Activated CD4-positive, alpha-beta T cell treated with anti-CD3 and anti-CD28 coated beads, Interleukin-2, amount 10 ng/mL, durations not matched to agents 7 days and 5 days (primary cell): ENCODE results near the gene KPNA6. TPM values are rescaled to one million over a fixed set of nuclear protein-coding genes. Genes with fewer than 3 reads are reported as not detected.
A peak's percentile ranks its signal among the peaks of the same experiment; 100 is the strongest.

Source experiments
- CTCF ChIA-PET: fragments of 350-600 bp; sonication (Branson Sonifier 250); formaldehyde crosslinking; loops from one replicate; lab custom pipeline; 2021; ENCODE audit warnings: antibody characterized with exemption; lab: Charles Lee
- POLR2A ChIA-PET: fragments of 350-600 bp; sonication (Branson Sonifier 250); formaldehyde crosslinking; loops from one replicate; lab custom pipeline; 2021; ENCODE audit warnings: antibody characterized with exemption; lab: Charles Lee
- DNase-seq: peaks from one replicate; pipeline ENCODE4 v3.0.0-alpha.2; 2020
- H3K27ac Mint-ChIP-seq: one replicate; pipeline ENCODE4 v1.8.0; 2021; ENCODE audit warnings: mild to moderate bottlenecking, moderate library complexity, mixed read lengths
- H3K27me3 Mint-ChIP-seq: one replicate; pipeline ENCODE4 v1.8.0; 2021; ENCODE audit warnings: mixed read lengths
- H3K36me3 Mint-ChIP-seq: one replicate; pipeline ENCODE4 v1.8.0; 2021; ENCODE audit warnings: low read depth, mixed read lengths
- H3K4me1 Mint-ChIP-seq: one replicate; pipeline ENCODE4 v1.8.0; 2021; ENCODE audit warnings: mixed read lengths
- H3K4me3 Mint-ChIP-seq: one replicate; pipeline ENCODE4 v1.8.0; 2021; ENCODE audit warnings: mild to moderate bottlenecking, moderate library complexity, mixed read lengths
- H3K9me3 Mint-ChIP-seq: one replicate; pipeline ENCODE4 v1.8.0; 2021; ENCODE audit warnings: mixed read lengths
- total RNA-seq, 2 experiments: library from RNA; stranded (reverse); gene quantifications; one replicate each; pipeline ENCODE4 v1.2.3, GENCODE V29; 2021

The KPNA6 gene
- total RNA-seq, 2 experiments from 2014 or later: 64.8 to 64.9 TPM

DNA sequence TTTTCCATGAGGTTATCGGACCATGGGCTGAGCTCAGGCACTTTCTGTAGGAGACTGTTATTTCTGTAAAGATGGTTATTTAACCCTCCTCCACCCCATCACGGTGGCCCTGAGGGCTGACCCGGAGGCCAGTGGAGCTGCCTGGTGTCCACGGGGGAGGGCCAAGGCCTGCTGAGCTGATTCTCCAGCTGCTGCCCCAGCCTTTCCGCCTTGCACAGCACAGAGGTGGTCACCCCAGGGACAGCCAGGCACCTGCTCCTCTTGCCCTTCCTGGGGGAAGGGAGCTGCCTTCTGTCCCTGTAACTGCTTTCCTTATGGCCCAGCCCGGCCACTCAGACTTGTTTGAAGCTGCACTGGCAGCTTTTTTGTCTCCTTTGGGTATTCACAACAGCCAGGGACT, 90.0 kb downstream of the KPNA6 start:
- CTCF ChIA-PET: interaction anchor here (0.6 to 2.5 kb wide), 7 partner anchors 10 to 162 kb away, joined by 3 to 12 read pairs (median 9); partner anchors contain the start of genes FAM167B and TXLNA
- Mint-ChIP-seq H3K27ac (no peak overlapping the region), H3K4me1 (peaks cover 86% of the 10 kb centered on the region), H3K9me3 (no peaks in the 10 kb centered on the region), H3K27me3 (no peaks in the 10 kb centered on the region), H3K4me3 (no peak overlapping the region), H3K36me3 (peaks cover 61% of the 10 kb centered on the region)
- DNase-seq: no peak
- POLR2A ChIA-PET: interaction anchor here (0.6 kb wide), 3 partner anchors 15 to 200 kb away, joined by 3 to 5 read pairs (median 5); no protein-coding TSS in a partner anchor

DNA sequence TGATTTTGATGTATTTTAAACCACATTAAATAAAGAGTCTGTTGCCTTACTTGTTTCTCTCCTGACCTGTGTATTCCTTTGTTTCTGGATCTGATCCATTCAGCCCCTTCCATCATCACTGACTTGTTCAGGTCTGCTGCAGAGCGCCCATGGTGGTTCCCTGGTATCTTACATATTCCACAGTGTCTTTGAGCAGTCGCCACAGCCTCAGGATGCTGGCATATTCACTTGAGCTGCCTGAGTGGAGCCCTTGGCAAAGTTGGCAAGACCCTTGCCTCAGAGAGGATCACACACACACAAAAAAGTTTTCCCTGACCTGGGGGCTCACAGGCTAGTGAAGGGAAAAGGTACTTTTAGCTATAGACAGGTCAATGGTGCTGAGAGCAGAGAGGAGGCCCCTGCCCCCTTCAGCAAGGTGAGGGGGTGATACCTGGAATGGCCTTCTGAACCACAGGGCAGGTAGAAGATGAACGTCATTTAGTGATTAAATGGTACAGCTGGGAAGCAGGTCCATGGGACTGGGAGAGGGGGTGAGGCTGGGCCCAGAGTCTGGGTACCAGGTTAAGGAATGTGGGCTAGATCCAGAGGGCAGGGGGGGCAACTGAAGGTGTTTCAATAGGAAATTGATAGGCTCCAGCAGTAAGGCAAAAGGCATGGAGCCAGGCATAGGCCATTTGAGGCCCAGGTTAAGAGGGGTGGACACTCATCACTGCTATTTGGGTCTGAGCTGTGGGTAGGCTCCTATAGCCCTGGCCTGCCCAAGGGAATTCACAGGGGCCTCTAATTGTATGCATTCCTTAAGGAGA, 90.6 kb downstream of the KPNA6 start:
- Mint-ChIP-seq H3K36me3 (peaks cover 57% of the 10 kb centered on the region), H3K27me3 (no peaks in the 10 kb centered on the region), H3K27ac (peak overlapping the region; percentile 7), H3K9me3 (no peaks in the 10 kb centered on the region), H3K4me3 (no peak overlapping the region), H3K4me1 (peaks cover 83% of the 10 kb centered on the region)
- ChIA-PET CTCF (interaction anchor here (1.0 to 2.5 kb wide), 5 partner anchors 14 to 50 kb away, joined by 3 to 12 read pairs (median 9); partner anchors contain the start of genes FAM167B and TXLNA), POLR2A (interaction anchor here (0.6 kb wide), 1 partner anchor 96 kb away, joined by 3 read pairs; no protein-coding TSS in a partner anchor)
- no peak for DNase-seq

DNA sequence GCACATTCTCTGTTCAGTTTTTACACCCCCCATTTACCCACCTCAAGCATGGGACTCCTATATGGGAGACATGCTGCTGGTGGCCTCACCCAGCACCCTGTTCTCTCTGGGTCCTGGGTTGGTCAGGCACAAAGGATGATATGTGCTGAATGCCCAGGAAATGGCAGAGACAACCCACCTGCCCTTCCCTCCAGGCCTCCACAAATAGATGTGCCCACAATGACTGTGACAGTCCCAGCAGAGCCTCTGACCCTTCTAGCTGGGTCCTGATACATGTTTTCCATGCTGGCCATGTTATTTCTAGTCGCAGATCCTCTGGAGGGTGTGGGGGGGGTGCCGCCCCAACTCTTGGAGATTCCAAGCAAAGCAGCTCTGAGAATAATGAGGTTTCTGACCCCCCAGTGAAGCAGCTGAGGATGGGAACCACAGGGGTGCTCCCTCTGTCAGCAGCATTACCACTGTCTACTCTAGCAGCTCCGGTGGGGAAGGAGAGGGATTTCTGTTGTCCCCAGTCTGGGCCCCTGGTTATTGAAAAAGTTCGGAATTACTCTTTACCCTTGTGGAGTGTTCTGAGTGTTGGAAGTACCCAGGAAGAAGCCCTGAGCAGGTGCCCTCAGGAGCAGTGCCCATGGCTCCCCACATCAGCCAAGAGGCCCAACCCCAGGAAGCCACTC, 91.3 kb downstream of the KPNA6 start:
- Mint-ChIP-seq H3K4me1 (peaks cover 81% of the 10 kb centered on the region), H3K9me3 (no peaks in the 10 kb centered on the region), H3K27me3 (no peaks in the 10 kb centered on the region), H3K36me3 (peaks cover 55% of the 10 kb centered on the region), H3K4me3 (no peak overlapping the region), H3K27ac (peak overlapping the region; percentile 88)
- ChIA-PET CTCF (interaction anchor here (0.6 to 2.2 kb wide), 5 partner anchors 10 to 153 kb away, joined by 3 to 9 read pairs (median 5); no protein-coding TSS in a partner anchor), POLR2A (no interaction called here)
- DNase-seq: no peak

DNA sequence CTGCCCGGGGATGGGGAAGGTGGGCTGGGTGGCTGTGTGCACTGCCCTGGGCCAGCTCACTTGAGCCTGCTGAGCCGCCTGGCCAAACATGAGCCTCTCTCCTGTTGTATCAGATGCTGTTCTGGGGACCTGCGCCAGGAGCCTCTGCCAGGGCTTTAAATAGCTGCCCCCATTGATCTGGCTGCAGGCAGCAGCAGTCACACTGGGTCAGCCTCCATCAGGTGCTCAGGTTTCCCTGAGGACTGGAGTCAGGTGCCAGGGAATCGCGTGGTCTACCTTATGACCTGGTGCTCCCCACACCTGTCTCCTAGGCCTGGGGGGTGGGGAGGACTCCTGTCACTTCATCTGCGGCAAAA, 91.8 kb downstream of the KPNA6 start:
- H3K27ac Mint-ChIP-seq: peak overlapping the region; percentile 88
- peak overlapping the region; percentile 81 for H3K4me3 Mint-ChIP-seq
- no peaks in the 10 kb centered on the region for H3K9me3 Mint-ChIP-seq
- peaks cover 79% of the 10 kb centered on the region for H3K4me1 Mint-ChIP-seq
- ChIA-PET POLR2A (interaction anchor here (0.8 kb wide), 1 partner anchor 16 kb away, joined by 3 read pairs; no protein-coding TSS in a partner anchor), CTCF (interaction anchor here (0.6 to 2.2 kb wide), 4 partner anchors 10 to 153 kb away, joined by 3 to 6 read pairs (median 4); no protein-coding TSS in a partner anchor)
- DNase-seq: no peak
- H3K36me3 Mint-ChIP-seq: peaks cover 50% of the 10 kb centered on the region
- no peaks in the 10 kb centered on the region for H3K27me3 Mint-ChIP-seq

DNA sequence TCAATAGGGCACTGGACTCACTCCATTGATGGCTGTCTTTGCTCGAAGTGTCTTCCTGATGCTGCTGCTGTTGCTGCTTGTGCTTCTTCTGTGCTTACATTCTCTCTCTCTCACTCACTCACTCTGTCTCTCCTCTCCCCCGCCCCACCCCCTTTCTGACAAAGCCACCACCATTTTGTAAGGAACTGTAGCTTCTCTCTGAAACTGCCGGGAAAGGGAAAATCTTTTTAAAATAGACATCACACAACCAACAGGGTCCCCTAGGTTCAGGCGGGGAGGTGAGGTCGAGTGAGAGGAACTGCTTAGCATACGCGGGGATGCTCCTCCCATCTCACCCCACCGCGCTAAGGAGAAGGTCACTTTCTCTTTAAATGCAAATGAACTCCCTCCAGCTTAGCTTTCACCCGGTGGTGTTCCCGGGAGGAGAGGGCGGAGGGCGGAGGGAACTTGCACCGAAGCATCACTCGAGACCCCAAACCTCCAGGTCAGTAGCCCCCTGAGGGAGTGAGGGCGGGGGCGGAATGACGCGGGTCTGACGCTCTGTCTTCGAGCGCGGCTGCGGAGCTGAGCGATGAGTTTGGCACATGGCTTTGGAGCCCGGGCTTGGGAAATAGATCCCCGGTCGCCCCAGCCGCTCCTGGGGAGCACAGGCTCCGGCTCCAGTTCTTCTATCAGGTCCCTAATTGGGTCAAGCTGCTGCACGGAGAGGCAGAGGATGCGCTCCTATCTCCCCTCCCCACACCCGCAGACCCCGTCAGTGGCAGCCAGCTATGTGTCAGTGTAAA, 92.6 kb downstream of the KPNA6 start, which contains the start of gene CCDC28B:
CCDC28B (plus strand) TSS at position 370 of the 785 bp plus-strand sequence. CDS start 1,341 bp downstream, outside the sequence.
- peak within 1 kb of the TSS; percentile 81 for H3K4me3 Mint-ChIP-seq
- H3K27me3 Mint-ChIP-seq: no peaks in the 10 kb centered on the region
- ChIA-PET POLR2A (interaction anchor here (0.6 to 0.8 kb wide), 2 partner anchors 15 to 939 kb away, joined by 3 read pairs; no protein-coding TSS in a partner anchor), CTCF (interaction anchor here (0.7 to 2.2 kb wide), 7 partner anchors 9 to 91 kb away, joined by 3 to 11 read pairs (median 4); partner anchors contain the start of gene TXLNA)
- H3K4me1 Mint-ChIP-seq: peaks cover 76% of the 10 kb centered on the region
- peaks cover 43% of the 10 kb centered on the region for H3K36me3 Mint-ChIP-seq
- peak; percentile 69 for DNase-seq
- H3K9me3 Mint-ChIP-seq: no peaks in the 10 kb centered on the region
- H3K27ac Mint-ChIP-seq: peak within 1 kb of the TSS; percentile 88

DNA sequence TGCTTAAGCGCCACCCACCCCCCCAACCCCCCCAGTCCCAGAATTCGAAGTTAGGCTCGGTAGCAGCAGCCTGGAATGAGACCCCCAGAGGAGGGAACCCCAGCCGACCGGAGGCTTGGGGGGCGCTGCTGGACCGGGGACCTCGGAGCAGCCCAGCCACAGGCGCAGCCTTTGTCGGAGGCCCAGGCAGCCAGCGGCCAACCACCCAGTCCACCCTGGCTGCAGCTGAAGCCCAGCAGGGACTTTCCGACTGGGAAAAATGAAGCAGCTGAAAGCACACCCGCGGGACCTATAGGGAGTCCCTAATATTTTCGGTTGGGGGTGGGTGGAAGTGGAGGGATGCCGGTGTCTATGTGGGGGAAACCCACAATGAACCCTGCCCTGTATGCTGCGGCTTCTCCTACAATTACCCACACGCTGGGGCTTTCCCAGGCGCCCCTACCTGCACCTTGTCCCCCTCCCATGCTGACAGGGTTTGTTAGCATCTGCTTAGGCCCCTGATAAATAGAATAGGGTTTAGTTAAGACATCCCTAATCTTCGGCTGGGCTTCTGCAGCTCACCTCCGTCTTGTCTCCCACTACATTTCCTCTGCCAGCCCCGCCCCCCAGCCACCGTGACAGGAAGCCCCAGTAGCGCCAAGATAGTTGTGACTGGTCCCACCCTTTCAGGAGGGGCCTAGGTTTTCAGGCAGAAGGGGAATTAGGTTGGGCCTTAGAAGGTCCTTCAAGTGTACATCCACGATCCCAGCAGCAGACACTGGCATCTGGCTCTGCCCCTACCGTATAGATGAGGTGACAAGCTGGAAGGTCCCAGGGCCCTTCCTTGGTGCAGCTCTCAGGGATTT, 93.4 kb downstream of the KPNA6 start:
- peak; percentile 87 for DNase-seq
- Mint-ChIP-seq H3K9me3 (no peaks in the 10 kb centered on the region), H3K4me3 (peak overlapping the region; percentile 81), H3K36me3 (peaks cover 35% of the 10 kb centered on the region), H3K27me3 (no peaks in the 10 kb centered on the region), H3K4me1 (peaks cover 76% of the 10 kb centered on the region), H3K27ac (peak overlapping the region; percentile 88)
- ChIA-PET CTCF (interaction anchor here (0.7 to 2.2 kb wide), 6 partner anchors 11 to 92 kb away, joined by 3 to 11 read pairs (median 4); partner anchors contain the start of gene TXLNA), POLR2A (interaction anchor here (0.6 kb wide), 1 partner anchor 940 kb away, joined by 3 read pairs; no protein-coding TSS in a partner anchor)

DNA sequence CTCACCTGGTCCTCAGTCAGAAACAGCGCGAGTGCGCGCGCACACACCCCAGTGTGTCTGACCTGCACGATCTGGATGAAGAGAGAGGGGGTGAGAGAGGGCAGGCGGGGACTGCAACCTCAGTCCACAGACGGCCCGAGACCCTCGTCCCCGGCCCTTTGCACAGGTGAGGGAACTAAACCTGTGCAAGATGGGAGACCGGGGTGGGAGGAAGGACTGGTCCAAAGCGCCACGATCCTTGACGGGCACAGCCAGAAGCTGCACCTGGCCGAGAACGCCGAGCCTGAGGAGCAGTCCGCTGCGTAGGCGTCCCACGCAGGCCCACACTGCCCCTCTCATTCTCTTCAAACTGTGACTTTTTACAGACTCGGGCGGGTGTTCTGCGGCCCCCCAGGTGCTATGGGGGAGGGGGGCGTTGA, 97.1 kb downstream of the KPNA6 start:
- ChIA-PET POLR2A (interaction anchor here (1.0 kb wide), 1 partner anchor 25 kb away, joined by 3 read pairs; the partner anchor contains the start of gene TXLNA), CTCF (interaction anchor here (1.0 to 2.9 kb wide), 2 partner anchors 10 to 11 kb away, joined by 5 to 19 read pairs; no protein-coding TSS in a partner anchor)
- H3K36me3 Mint-ChIP-seq: peaks cover 22% of the 10 kb centered on the region
- no peak for DNase-seq
- H3K4me3 Mint-ChIP-seq: peak overlapping the region; percentile 88
- no peaks in the 10 kb centered on the region for H3K27me3 Mint-ChIP-seq
- H3K9me3 Mint-ChIP-seq: no peaks in the 10 kb centered on the region
- peaks cover 49% of the 10 kb centered on the region for H3K4me1 Mint-ChIP-seq
- H3K27ac Mint-ChIP-seq: peak overlapping the region; percentile 13

DNA sequence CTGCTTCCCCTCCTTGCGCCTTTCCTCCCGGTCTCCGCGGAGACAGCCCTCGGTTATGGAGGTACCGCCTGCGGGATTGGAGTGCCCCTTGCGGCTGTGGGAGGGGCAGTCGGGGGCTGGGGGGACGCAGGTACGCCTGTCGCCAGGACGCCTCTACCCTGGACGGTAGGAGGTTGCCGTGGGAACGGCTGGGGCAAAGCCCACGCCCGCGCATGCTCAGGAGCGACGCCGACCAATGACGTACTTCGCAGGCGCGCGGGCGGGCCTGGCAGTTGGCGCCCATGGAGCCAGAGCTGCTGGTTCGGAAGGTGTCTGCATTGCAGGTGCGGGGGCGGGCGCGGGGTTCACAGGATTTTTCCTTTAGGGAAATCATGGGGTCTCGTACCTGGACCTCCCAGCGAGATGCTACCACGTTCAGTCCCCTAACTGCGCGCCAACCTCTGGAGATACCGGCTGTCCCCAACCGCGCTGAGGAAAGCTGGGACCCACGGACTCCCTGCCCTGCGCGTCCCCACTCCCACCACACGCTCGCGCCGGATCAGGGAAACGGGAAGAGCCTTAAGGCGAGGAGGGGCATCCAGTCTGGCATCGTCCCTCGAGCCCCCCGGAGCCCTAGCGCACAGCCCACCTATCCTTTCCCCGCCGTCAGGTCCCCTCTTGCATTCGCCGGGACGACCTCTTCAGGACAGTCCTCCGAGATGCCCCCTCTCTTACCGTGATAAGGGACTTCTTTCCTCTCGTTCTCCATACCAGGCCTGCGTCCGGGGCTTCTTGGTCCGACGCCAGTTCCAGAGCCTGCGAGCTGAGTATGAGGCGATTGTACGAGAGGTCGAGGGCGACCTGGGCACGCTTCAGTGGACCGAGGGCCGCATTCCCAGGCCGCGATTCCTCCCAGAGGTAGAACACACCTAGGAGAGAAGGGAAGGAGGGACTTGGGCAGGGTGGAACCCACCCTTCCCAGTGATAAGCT, 97.8 kb downstream of the KPNA6 start, which contains the start of gene IQCC:
IQCC (plus strand) TSS at position 271 of the 970 bp plus-strand sequence; CDS start at position 282, 11 bp downstream.
- peaks cover 22% of the 10 kb centered on the region for H3K36me3 Mint-ChIP-seq
- CTCF ChIA-PET: interaction anchor here (0.8 to 2.9 kb wide), 6 partner anchors 9 to 54 kb away, joined by 3 to 19 read pairs (median 4); partner anchors contain the start of gene FAM167B
- H3K9me3 Mint-ChIP-seq: no peaks in the 10 kb centered on the region

DNA sequence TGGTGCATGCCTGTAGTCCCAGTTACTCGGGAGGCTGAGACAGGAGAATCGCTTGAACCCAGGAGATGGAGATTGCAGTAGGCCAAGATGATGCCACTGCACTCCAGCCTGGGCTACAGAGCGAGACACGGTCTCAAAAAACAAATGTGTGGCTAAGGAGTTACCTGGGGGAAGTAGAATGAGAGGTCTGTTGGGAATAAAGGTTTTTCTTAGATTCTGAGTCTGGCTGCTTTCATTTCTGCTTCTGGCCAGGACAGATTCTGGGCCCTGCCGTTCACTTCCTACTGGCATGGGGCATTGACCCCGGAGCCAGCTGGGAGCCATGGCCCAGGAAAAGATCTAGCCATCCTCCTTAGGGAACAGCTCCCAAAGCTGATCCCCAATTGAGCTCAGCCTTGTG, 100.6 kb downstream of the KPNA6 start:
- ChIA-PET POLR2A (no interaction called here), CTCF (no interaction called here)
- Mint-ChIP-seq H3K27ac (no peak overlapping the region), H3K9me3 (no peaks in the 10 kb centered on the region), H3K36me3 (peaks cover 13% of the 10 kb centered on the region), H3K4me3 (no peak overlapping the region), H3K27me3 (no peaks in the 10 kb centered on the region), H3K4me1 (peaks cover 26% of the 10 kb centered on the region)
- DNase-seq: no peak

More for the DNA sequence above, 97.8 kb downstream of the KPNA6 start, which contains the start of gene IQCC:
- Mint-ChIP-seq H3K27ac (peak within 1 kb of the TSS; percentile 89), H3K4me3 (peak within 1 kb of the TSS; percentile 88), H3K27me3 (no peaks in the 10 kb centered on the region), H3K4me1 (peaks cover 43% of the 10 kb centered on the region)
- DNase-seq: peak; percentile 89
- POLR2A ChIA-PET: interaction anchor here (0.7 to 1.0 kb wide), 2 partner anchors 26 to 154 kb away, joined by 3 read pairs; partner anchors contain the start of gene TXLNA

DNA sequence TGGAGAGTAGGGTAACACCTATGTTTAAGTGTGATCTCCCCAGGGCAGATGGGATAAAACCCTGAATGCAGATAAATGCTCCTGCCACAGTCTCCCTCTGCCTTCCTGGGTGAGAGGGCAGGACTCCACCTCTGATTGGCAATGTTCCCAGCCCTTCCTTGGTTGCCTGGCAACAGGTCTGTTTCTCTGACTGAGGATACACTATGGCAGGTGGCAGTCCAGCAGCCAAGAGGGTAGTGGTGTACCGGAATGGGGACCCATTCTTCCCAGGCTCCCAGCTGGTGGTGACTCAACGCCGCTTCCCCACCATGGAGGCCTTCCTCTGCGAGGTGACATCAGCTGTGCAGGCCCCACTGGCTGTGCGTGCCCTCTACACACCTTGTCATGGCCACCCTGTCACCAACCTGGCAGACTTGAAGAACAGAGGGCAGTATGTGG, 101.1 kb downstream of the KPNA6 start, which contains the start of gene DCDC2B:
DCDC2B (plus strand) TSS at position 199 of the 438 bp plus-strand sequence; CDS start at position 204, 5 bp downstream.
- Mint-ChIP-seq H3K27me3 (no peaks in the 10 kb centered on the region), H3K9me3 (no peaks in the 10 kb centered on the region)

More for the DNA sequence above, 101.1 kb downstream of the KPNA6 start, which contains the start of gene DCDC2B:
- Mint-ChIP-seq H3K27ac (peak within 1 kb of the TSS; percentile 36), H3K4me3 (no peak within 1 kb of the TSS), H3K4me1 (peaks cover 24% of the 10 kb centered on the region), H3K36me3 (peaks cover 12% of the 10 kb centered on the region)
- POLR2A ChIA-PET: no interaction called here
- CTCF ChIA-PET: no interaction called here
- no peak for DNase-seq
